NCI-H510A treated with DMSO at 0.1 percent for 48 hours (cell line): Measurements from ENCODE around the gene STRBP.

Experiments used
- DNase-seq: peaks from one replicate; lab custom pipeline; 2025; lab: John Stamatoyannopoulos, UW

STRBP gene

GRCh38 chr9:123128591-123128990 is 139.8 kb downstream of the STRBP start:
- DNase-seq, result no peak

DNA sequence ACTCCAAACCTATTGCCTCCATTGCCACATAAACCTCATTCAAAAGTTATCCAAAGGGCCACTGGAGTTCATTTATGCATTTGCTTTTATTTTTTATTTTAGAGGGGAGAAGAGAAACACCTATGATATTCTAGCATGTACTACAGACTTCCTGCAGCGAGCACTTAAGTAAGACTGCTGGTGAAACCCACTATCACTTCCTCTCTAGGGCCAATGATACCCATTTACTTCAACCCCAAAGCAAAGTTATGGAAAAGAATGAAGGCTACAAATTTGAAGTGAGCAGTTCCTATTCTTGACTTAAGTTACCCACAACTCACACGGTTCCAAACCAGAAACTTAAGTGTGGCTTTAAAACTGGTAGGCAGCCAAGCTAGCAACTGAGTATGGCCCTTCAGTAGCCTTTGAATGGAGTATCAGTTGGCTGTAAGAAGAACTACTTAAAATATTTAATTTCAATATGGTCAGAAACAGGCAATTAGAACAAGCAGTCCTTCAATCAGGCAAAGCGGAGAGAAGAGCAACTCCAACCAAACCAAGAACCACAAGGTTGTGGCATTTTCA is 140.8 kb downstream of the STRBP start:
- DNase-seq, result no peak

DNA sequence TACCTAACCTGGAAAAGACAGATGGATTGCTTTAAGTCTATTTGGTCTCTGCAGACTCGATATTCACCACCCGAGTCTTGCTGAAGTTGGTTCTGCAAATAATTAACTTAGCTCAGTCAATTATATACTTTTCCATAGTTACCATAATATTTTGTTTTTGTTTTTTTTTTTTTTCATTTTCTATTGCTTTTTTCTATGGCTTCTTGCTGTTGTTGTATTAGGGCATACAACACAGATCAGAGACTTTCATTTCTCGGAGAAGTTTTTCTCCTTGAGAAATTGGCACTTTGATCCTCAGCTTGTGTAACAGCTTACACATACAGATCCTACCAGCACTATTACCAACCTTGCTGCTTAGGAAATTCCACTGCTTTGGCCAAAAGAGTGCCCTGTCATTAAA is 146.9 kb downstream of the STRBP start:
- DNase-seq, result no peak

DNA sequence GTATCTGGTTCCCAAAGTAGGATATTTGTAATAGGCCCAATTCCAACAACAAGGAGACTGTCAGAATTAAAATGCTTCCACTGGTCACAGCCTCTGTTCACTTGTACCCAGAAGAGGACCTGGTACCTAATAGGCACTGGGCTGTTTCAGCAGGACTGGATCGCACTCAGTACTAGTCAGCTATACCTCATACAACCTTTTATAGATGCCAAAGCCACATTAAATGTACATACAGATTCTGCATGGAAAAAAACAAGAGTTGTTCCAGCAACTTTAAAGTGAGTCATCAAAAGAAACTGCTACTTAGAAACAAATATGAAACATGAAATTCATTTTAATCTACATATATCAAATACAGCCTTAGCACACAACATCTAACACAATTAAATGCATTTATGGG is 147.4 kb downstream of the STRBP start:
- no peak for DNase-seq

GRCh38 chr9:123120131-123120530 is 148.3 kb downstream of the STRBP start:
- DNase-seq, result no peak

- peak; percentile 73 for DNase-seq
Observed at GRCh38 chr9:123119566-123119965, 148.8 kb downstream of the STRBP start.

DNA sequence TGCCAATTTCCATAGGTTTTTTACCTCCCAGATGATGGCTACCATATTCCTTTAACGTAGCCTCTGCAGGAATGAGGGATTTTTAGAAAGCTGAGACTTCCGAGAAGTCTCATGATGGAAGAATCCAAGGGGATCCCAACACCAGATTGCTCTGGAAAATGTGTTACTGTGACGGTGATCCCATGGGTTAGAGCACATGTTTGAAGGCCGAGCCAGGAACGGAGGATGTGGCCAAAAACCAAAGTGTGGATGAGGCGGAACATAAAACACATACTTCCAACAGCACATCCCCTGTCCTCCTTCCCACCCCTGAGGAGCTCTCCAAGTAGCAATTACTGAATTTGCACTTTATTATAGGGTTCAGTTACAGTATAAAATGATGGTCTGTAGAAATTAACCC is 152.3 kb downstream of the STRBP start:
- no peak for DNase-seq

DNA sequence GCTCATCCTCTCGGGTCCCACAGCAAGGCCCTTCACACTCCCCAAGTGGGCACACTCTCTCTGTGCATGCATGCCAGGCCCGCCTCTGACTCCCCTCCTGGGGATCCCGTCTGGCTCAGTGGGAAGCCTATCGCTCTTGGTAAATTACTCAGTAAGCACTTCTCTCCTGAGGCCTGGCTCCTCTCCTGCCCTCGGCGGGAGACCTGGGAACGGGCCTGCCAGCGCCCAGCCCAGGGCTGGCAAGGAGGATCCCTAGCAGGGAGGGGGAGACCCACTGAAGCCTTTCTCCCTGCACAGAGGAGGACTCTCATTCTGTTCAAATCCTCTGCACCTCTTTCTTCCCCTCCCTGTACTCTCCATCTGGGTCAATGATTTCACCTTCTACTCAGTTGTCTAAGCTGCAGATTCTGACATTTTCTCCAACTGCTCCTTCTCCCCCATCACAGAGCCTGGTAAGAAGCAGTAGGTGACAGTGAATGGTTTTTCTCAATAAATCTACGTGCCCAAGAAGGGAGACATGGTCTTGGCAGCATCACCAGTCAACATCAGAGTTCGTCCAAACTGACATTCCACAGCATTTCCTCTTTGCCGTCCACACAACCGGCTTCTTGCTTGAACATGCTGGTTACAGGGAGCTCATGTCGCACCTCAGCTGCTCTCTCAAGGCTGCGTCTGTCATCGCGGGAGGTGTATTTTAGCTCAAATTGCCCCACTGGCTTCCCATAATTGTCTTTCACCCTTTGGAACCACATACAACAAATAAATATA is 153.1 kb downstream of the STRBP start:
- DNase-seq, result no peak

- no peak for DNase-seq
Observed at GRCh38 chr9:123113185-123113584, 155.2 kb downstream of the STRBP start.

DNA sequence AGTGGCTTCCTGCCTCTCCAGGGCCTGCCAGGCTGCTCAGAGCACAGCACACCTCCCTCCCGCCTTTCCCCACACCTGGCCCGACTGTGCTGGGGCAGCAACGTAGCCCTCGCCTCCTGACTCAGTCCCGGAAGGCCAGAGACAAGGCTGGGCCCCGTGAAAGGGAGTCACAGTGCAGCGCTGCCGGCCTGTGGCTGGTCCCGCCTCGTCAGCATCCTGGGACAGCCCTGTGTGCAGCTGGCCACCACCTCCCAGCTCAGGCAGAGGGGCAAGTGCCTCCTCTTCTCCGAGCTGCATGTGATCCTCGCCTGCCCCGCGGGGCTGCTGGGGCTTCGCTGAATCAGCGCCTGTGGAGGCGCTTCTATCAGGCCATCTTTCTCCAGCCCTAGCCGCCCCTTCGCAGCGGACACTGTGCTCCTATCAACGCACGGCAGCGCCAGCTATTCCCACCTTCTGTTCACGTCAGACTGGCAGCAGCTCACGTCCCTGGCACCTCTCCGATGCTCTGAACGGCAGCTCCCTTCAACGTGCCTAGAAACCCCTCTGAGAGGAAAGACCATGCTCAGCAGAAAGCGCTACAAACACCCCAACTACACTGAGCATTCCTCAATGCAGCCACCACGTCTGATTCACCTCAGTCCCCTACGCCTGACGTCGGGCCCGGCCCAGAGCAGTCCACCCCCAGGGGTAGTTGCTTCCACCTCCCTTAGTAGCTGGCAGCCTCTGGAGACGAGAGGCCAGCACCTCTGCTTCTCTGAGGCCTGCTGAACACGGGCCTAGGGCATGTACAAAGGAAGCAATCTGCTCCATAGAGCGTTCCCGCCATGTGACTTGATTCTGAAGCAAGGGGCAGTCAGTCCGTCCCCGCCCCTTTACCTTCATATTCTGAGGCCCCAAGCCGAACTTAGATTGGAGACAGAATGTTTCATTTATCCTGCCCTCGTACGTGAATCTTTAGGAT is 156.1 kb downstream of the STRBP start:
- peak; percentile 42 for DNase-seq

DNA sequence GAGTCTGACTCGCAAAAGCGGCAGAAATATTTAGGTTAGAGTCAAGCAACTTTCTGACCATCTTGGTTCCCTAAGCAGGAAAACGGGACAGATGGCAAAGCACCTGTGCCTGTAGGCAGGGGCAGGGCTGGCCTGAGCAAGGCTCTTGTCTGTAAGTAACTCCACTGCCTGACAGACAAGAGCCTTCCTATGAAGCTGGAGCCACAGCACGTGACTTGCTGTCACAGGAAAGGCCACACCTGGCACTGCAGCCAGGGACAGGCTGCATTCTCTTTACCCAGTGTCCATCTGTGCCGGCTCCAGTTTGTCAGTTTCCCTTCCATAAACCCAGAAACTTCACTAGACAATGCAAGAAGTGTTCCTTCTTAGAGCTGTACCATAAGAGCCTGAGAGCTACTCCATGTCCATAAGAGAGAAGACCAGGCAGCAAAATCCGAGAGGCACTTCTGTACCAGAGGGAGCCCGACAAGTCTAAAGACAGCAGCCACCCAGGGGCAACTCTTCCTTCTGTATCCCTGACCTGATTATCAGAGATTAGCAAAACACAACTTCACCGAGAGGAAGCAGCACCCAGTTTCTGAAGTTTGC is 156.9 kb downstream of the STRBP start:
- DNase-seq, result peak; percentile 75

DNA sequence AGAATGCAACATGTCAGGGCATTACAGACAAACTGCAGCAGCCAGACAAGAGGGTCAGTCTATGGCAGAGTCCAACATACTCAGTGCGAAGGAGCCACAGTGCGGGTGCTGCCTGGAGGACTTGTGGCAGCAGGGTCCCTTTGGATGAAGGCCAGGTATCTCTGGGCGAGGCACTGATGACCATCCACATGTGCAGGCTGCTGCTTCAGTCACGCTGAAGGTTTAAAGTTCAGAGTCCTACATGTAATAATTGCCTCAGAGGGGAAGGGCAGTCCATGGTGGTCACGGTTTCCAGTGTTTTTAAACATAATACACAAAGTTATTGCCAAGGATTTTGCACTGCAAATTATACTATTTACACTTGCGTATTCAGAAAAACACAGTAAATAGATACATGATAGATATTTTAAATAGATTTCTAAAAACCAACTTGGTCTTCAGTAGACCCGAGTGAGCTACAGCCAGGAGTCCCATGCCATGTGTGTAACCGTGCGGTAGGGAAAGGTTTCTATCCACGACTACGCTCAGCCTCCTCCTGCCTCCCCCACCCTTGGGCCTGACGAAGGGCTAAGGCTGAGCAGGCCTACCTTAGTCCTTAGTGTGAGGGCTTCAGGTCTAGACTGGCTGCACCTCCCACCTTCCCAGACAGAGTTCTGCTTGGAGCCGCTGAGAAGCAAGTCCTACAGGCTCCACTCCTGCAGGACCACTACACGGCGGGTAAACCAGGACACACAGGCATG is 158.7 kb downstream of the STRBP start:
- DNase-seq, result no peak

DNA sequence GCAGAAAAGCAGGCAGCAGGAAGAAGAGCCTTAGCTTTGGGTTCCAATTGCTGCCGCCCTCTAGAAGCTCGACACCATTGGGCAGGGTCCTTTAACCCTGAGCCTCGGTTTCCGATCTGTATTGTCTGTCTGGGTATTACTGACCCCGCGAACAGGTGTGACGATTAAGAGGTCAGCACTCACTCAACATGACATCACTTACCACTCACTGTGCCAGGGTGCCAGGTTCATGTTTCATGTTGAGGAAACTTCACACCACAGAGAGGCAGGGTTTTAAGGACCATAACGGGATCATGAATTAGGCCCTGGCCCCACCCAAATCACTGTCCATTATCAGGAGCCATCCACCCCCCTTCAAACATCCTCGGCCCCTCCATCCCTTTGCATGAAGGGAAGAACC is 159.4 kb downstream of the STRBP start:
- no peak for DNase-seq

- no peak for DNase-seq
Observed at GRCh38 chr9:123107639-123108285, 160.6 kb downstream of the STRBP start.

DNA sequence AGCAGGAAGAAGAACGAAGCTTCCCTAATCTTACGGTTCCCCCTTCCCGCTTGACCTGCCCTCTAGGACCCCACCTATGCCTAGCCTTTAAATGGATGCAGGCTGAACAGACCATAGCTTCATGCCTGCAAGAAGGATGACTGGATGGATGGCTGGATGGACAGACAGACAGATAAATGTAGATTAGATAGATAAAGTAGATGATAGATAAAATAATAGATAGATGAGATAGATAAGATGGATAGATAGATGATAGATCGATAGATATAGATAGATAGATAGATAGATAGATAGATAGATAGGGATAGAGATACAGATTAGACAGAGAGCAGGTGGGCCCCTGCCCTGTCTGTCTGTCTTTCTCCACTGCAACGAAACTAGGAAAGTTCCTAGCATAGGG is 162.9 kb downstream of the STRBP start:
- no peak for DNase-seq

DNA sequence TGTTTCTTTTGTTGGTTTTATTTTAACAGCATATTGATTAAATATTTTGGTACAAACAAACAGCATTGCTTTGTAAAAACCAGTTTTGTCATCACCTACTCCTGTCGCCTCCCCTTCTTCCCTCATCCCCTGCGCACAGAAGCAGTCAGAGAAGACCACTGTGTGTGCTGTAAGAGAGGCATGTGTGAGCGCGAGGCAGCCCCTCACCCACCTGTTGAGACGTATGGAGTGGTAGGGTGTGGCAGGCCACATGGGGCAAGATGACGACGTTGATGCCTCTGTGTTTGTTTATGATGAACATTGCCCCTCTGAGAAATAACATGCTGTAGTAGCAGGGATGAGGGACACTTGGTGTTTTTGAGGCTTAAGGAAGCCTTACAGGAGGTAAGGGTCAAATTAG is 163.6 kb downstream of the STRBP start:
- no peak for DNase-seq

- no peak for DNase-seq
Observed at GRCh38 chr9:123102375-123103113, 165.8 kb downstream of the STRBP start.

- DNase-seq, result no peak
Observed at GRCh38 chr9:123099548-123099947, 168.8 kb downstream of the STRBP start.

DNA sequence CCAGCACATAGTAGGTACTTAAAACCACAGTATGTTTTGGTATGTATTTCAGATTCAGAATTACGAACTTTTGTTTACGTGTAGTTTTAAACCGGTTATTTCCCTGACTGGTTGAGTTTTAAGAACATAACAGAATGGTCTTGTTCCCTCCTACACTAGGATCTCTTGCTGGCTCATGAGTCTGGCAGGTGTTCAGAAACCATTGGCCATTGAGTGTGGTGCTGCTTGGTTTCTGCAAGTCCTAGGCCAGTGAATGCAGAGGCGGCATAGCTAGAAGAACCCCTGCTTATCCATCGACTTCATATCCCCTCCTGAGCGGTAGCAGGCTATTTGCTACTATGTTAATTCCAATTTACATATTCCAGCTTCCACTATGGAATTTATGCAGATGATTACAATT is 169.3 kb downstream of the STRBP start:
- DNase-seq, result no peak

GRCh38 chr9:123098096-123098459 is 170.3 kb downstream of the STRBP start:
- no peak for DNase-seq
